ENCODE measurements around the gene TRIO.

- no peak for TF ChIP-seq POLR2A (IDR thresholded peaks at IDR 0.05)
- no peak for TF ChIP-seq CTCF (IDR thresholded peaks at IDR 0.05)
These were observed 42.4 kb downstream of the TRIO start for GRCh38 chr5:14185326-14186058.
